H9 (cell line): ENCODE measurements around the gene PLA1A. TPM values are rescaled to one million over a fixed set of nuclear protein-coding genes. Genes with fewer than 3 reads are reported as not detected.

ENCODE experiments used
- DNase-seq: peaks from one replicate; pipeline ENCODE4 v3.0.0-alpha.2; 2017
- H2AFZ ChIP-seq: one replicate; pipeline ENCODE4 v1.6.1; 2013; ENCODE audit warnings: mild to moderate bottlenecking, low read length, control low read depth, moderate library complexity
- H2AK5ac ChIP-seq: 2 replicates; pipeline ENCODE4 v1.6.1; 2013; ENCODE audit warnings: low read length, control low read depth, mixed read lengths; ENCODE audit not compliant: insufficient read length
- H2BK120ac ChIP-seq: one replicate; pipeline ENCODE4 v1.6.1; 2013; ENCODE audit warnings: low read depth, mild to moderate bottlenecking, low read length, control low read depth, inconsistent platforms; ENCODE audit not compliant: poor library complexity, severe bottlenecking
- H2BK12ac ChIP-seq: 2 replicates; pipeline ENCODE4 v1.6.1; 2013; ENCODE audit warnings: low read length, control low read depth, mixed read lengths, low read depth; ENCODE audit not compliant: insufficient read length
- H2BK15ac ChIP-seq: 2 replicates; pipeline ENCODE4 v1.6.1; 2013; ENCODE audit warnings: low read depth, low read length, control low read depth
- H2BK20ac ChIP-seq: one replicate; pipeline ENCODE4 v1.6.1; 2013; ENCODE audit warnings: low read depth, mild to moderate bottlenecking, low read length, control low read depth, inconsistent platforms; ENCODE audit not compliant: poor library complexity, severe bottlenecking
- H2BK5ac ChIP-seq: 2 replicates; pipeline ENCODE4 v1.6.1; 2013; ENCODE audit warnings: low read length, control low read depth, mixed read lengths; ENCODE audit not compliant: insufficient read length
- H3K14ac ChIP-seq: 2 replicates; pipeline ENCODE4 v1.6.1; 2013; ENCODE audit warnings: low read length, control low read depth; ENCODE audit not compliant: insufficient read depth
- H3K18ac ChIP-seq: 2 replicates; pipeline ENCODE4 v1.6.1; 2013; ENCODE audit warnings: low read depth, mild to moderate bottlenecking, mixed read lengths, low read length, control low read depth; ENCODE audit not compliant: insufficient read length
- H3K23ac ChIP-seq: 2 replicates; pipeline ENCODE4 v1.6.1; 2013; ENCODE audit warnings: low read length, control low read depth, mixed read lengths, low read depth; ENCODE audit not compliant: insufficient read length
- H3K23me2 ChIP-seq: 2 replicates; pipeline ENCODE4 v1.6.1; 2013; ENCODE audit warnings: low read depth, mild to moderate bottlenecking, mixed read lengths, low read length, control low read depth; ENCODE audit not compliant: insufficient read length, poor library complexity, severe bottlenecking
- H3K27ac ChIP-seq: 2 replicates; pipeline ENCODE4 v1.5.1; 2013; ENCODE audit warnings: low read length, control low read depth, mixed read lengths, low read depth; ENCODE audit not compliant: insufficient read length
- H3K27me3 ChIP-seq: 2 replicates; pipeline ENCODE4 v1.6.1; 2013; ENCODE audit warnings: low read length, control low read depth, inconsistent platforms; ENCODE audit not compliant: insufficient read depth
- H3K4ac ChIP-seq: 2 replicates; pipeline ENCODE4 v1.6.1; 2013; ENCODE audit warnings: low read depth, mild to moderate bottlenecking, control low read depth, inconsistent platforms, low read length, moderate library complexity
- H3K4me1 ChIP-seq: 2 replicates; pipeline ENCODE4 v1.6.1; 2013; ENCODE audit warnings: low read length, control low read depth, inconsistent platforms; ENCODE audit not compliant: insufficient read depth
- H3K4me2 ChIP-seq: 2 replicates; pipeline ENCODE4 v1.6.1; 2013; ENCODE audit warnings: low read length, control low read depth, mixed read lengths; ENCODE audit not compliant: insufficient read length, insufficient read depth
- H3K56ac ChIP-seq: 2 replicates; pipeline ENCODE4 v1.6.1; 2013; ENCODE audit warnings: low read depth, mild to moderate bottlenecking, mixed read lengths, low read length, control low read depth; ENCODE audit not compliant: insufficient read length
- H3K79me1 ChIP-seq: 2 replicates; pipeline ENCODE4 v1.6.1; 2013; ENCODE audit warnings: low read depth, mild to moderate bottlenecking, moderate library complexity, low read length, control low read depth, inconsistent platforms; ENCODE audit not compliant: insufficient read depth, poor library complexity, severe bottlenecking
- H3K79me2 ChIP-seq: 2 replicates; pipeline ENCODE4 v1.6.1; 2013; ENCODE audit warnings: low read length, control low read depth, inconsistent platforms; ENCODE audit not compliant: insufficient read depth
- H3K9ac ChIP-seq: 2 replicates; pipeline ENCODE4 v1.6.1; 2013; ENCODE audit warnings: low read length, control low read depth, mixed read lengths; ENCODE audit not compliant: insufficient read length; ENCODE audit errors: extremely low read depth
- H3K9me3 ChIP-seq: one replicate; pipeline ENCODE4 v1.6.1; 2013; ENCODE audit warnings: low read depth, low read length, inconsistent platforms; ENCODE audit not compliant: control insufficient read depth
- H3T11ph ChIP-seq: one replicate; pipeline ENCODE4 v1.6.1; 2013; ENCODE audit warnings: mild to moderate bottlenecking, low read length, control low read depth, inconsistent platforms
- H4K20me1 ChIP-seq: one replicate; pipeline ENCODE4 v1.6.1; 2013; ENCODE audit not compliant: control insufficient read depth, insufficient read length, insufficient read depth
- H4K5ac ChIP-seq: 2 replicates; pipeline ENCODE4 v1.6.1; 2013; ENCODE audit warnings: low read depth, mild to moderate bottlenecking, mixed read lengths, low read length, control low read depth; ENCODE audit not compliant: insufficient read length
- H4K8ac ChIP-seq: replicated peaks from 2 replicates; pipeline ENCODE4 v1.6.1; 2013; ENCODE audit warnings: low read length, control low read depth, mixed read lengths, low read depth; ENCODE audit not compliant: insufficient read length
- H4K91ac ChIP-seq: 2 replicates; pipeline ENCODE4 v1.6.1; 2013; ENCODE audit warnings: low read depth, mild to moderate bottlenecking, moderate library complexity, mixed read lengths, low read length, control low read depth; ENCODE audit not compliant: insufficient read length
- H3K27ac Mint-ChIP-seq, 3 experiments: 2 replicates in 2 of 3; 3 replicates in 1 of 3; pipeline ENCODE4 v1.8.0; 2020 to 2021; ENCODE audit warnings: mixed read lengths in 3 of 3, mild to moderate bottlenecking in 1 of 3, moderate library complexity in 1 of 3
- H3K27me3 Mint-ChIP-seq: 2 replicates; pipeline ENCODE4 v1.8.0; 2021; ENCODE audit warnings: low read depth, mild to moderate bottlenecking, moderate library complexity, mixed read lengths
- H3K36me3 Mint-ChIP-seq, 3 experiments: 2 replicates in 2 of 3; 3 replicates in 1 of 3; pipeline ENCODE4 v1.8.0; 2020 to 2021; ENCODE audit warnings: low read depth in 3 of 3, mixed read lengths in 3 of 3; ENCODE audit not compliant: insufficient read depth in 1 of 3
- H3K4me1 Mint-ChIP-seq, 2 experiments: 2 replicates each; pipeline ENCODE4 v1.8.0; 2020; ENCODE audit warnings: mixed read lengths in 2 of 2
- H3K4me3 Mint-ChIP-seq, 2 experiments: 2 replicates in 1 of 2; 3 replicates in 1 of 2; pipeline ENCODE4 v1.8.0; 2020 to 2021; ENCODE audit warnings: mild to moderate bottlenecking in 2 of 2, mixed read lengths in 2 of 2, moderate library complexity in 1 of 2
- H3K9me3 Mint-ChIP-seq, 2 experiments: 2 replicates in 1 of 2; 3 replicates in 1 of 2; pipeline ENCODE4 v1.8.0; 2020; ENCODE audit warnings: mild to moderate bottlenecking in 2 of 2, mixed read lengths in 2 of 2, moderate library complexity in 1 of 2
- WGBS: extraction: QIAGEN DNeasy Blood & Tissue Kit; methylation state at CpG from one replicate; pipeline ENCODE4 v1.1.7; 2013; ENCODE audit warnings: missing lambda C conversion rate, low lambda C conversion rate, mixed read lengths; ENCODE audit not compliant: insufficient read length; ENCODE audit errors: extremely low coverage; 5-methylcytosine and 5-hydroxymethylcytosine counted together
- total RNA-seq: library from RNA; stranded (reverse); gene quantifications from 2 replicates; pipeline ENCODE4 v1.2.1, GENCODE V29; 2021
- TF ChIP-seq, protein P1 (sequence below): fragments of 200-600 bp; sonication (generic); conservative IDR thresholded peaks from 3 replicates; pipeline ENCODE4 v1.8.0; 2021; ENCODE audit warnings: antibody characterized with exemption, mild to moderate bottlenecking

The PLA1A gene
- total RNA-seq, 1 experiment from 2014 or later: not detected

DNA sequence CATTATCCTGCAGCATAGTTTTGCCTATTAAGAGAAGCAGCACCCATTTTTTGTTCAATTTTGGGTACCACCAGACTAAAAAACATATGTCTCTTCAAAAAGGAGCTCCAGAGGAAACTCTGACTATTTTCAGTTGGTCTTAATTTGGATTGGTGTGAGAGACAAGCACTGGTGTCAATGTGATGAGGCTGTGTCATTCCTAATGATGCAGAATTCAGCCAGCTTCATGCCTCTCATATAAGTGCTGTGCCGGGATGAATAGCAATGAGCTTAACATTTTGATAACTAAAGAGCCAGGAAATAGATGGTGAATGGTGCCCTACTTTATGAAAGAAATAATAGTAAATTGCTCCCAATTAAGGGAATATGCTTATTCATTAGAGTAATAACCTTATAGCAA, 46.8 kb downstream of the PLA1A start:
- Histone ChIP-seq H4K8ac (no peak overlapping the region), H3K14ac (no peak overlapping the region), H3K23me2 (no peaks in the 10 kb centered on the region), H3K79me2 (no peaks in the 10 kb centered on the region), H3K4me2 (no peak overlapping the region), H2BK5ac (no peak overlapping the region), H4K91ac (no peak overlapping the region), H3K4me1 (no peaks in the 10 kb centered on the region; the same call in 1 of the 2 replicates), H2AFZ (no peak overlapping the region), H4K5ac (no peak overlapping the region), H2BK15ac (no peak overlapping the region), H3K79me1 (no peaks in the 10 kb centered on the region), H3K27me3 (no peaks in the 10 kb centered on the region), H3K4ac (no peak overlapping the region), H2BK120ac (no peak overlapping the region), H3K23ac (no peak overlapping the region), H3T11ph (no peak overlapping the region), H2BK20ac (no peak overlapping the region), H3K9me3 (no peaks in the 10 kb centered on the region), H3K56ac (no peak overlapping the region), H3K27ac (no peak overlapping the region), H3K18ac (no peak overlapping the region), H2AK5ac (no peak overlapping the region), H4K20me1 (no peaks in the 10 kb centered on the region), H2BK12ac (no peak overlapping the region), H3K9ac (no peak overlapping the region)
- Mint-ChIP-seq H3K27ac (no peak overlapping the region), H3K4me1 (peaks cover 19 to 24% of the 10 kb centered on the region in 2 experiments), H3K4me3 (no peak overlapping the region), H3K9me3 (no peaks in the 10 kb centered on the region), H3K36me3 (no peaks in the 10 kb centered on the region; a peak in 1 of 7 replicates), H3K27me3 (no peaks in the 10 kb centered on the region)
- no CpG with 5 or more reads among the region's 1 CpG for WGBS
- TF ChIP-seq, protein P1, sequence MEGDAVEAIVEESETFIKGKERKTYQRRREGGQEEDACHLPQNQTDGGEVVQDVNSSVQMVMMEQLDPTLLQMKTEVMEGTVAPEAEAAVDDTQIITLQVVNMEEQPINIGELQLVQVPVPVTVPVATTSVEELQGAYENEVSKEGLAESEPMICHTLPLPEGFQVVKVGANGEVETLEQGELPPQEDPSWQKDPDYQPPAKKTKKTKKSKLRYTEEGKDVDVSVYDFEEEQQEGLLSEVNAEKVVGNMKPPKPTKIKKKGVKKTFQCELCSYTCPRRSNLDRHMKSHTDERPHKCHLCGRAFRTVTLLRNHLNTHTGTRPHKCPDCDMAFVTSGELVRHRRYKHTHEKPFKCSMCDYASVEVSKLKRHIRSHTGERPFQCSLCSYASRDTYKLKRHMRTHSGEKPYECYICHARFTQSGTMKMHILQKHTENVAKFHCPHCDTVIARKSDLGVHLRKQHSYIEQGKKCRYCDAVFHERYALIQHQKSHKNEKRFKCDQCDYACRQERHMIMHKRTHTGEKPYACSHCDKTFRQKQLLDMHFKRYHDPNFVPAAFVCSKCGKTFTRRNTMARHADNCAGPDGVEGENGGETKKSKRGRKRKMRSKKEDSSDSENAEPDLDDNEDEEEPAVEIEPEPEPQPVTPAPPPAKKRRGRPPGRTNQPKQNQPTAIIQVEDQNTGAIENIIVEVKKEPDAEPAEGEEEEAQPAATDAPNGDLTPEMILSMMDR: no peak
- DNase-seq: no peak
